ENCODE measurements around the gene CNKSR2.

DNA sequence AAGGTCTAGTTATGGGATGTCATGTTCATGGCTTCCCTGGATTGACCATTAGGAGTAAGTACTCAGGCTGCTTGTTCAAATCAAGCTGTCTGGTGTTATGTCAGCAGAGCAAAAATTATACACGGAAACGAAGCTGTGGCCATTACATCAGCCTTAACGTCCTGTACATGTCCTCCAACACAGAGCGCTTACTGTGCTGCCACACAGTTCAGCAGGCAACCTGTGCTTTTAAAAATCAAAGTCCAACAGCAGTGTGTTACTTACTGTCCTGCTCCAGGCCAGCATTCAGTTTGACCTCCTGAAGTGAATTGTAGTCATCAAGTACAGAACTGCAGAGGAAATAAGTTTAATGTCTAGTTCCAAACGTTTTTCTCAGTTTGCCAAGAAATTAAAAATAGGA lies 237.9 kb downstream of the CNKSR2 start:
- TF ChIP-seq CTCF (conservative IDR thresholded peaks at IDR 0.05; ENCODE audit: low read depth, low read length) (no peak), EZH2 (IDR thresholded peaks at IDR 0.05; ENCODE audit: borderline replicate concordance, low read depth, low read length, poor library complexity, severe bottlenecking) (no peak)

All from A673 (cell line).